Measurements from ENCODE around the gene APOB.

Gene APOB

DNA sequence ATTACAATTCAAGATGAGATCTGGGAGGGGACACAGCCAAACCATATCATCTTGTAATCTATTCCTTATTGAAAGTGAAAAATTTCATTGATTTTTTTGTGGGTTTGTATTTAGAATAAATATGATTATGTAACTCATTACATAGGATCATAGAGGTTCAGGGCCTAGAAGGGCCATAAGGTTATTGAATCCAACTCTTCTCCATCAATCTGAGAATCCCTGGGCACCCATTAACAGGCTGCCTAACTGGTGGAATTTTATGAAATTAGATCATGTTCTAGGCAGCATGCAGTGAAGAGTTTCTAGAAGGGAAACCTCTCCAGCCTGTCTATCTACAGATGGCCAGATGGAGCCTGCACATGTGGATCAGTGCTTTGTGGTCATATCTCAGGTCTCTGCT lies 6.3 kb upstream of the APOB start:
- DNase-seq (ENCODE audit: low read depth in 1 of 2, low spot score in 1 of 2): no peak

DNA sequence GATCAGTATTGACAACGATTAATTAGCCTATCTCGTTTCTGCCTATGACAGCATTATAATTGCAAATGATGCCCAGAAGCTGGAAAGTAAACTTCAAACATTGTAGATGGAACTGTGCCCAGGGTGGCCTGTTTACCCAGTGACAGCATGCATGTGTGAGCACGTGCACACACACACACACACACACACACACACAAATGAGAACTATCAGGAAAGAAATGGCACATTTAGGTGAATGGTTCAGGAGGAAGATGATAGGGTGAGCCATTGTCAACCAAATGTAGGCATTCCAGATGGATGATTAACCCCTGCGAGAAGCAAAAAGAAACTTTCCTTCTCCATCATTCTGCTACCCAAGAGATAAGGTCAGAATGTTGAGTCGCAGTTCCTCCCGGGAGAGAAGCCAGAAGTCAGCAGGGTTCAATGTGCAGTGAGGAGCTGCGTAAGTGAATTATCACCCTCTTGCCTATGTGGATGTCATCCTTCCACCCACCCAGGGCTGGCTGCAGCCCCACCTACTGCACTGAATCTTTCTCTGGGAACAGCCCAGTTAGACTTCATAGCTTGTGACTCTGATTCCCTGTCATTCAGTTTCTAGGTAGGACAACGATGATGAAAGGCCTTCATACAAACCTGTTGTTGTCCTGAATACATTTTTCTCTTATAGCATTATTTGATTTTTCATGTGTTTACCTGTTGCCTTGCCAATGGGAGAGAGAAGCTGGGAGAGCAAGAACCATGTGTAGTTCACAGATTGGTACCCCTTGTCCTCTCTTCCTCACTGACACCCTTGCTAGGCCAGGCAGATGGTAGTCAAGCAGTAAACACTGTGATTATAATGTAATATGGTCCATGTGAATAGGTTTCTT lies 3.5 kb upstream of the APOB start:
- DNase-seq (ENCODE audit: low read depth in 1 of 2, low spot score in 1 of 2): no peak

DNA sequence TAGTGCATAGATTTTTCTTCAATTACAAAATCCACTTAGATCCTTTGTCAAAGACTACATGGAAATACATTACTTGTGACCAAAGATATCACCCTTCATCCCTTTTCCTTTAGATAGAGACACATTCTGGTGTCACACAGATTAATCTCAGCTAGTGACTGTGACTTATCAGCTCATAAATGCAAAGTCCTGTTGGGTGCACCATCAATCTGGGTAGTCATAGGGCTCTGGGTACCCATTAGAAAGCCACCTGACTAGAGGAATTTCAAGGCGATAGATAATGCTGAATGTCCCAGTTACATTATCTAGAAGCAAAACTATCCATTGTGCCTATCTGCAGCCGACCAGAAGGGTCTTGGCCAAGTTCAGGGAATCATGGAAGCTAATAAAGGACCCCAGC lies 2.6 kb upstream of the APOB start:
- DNase-seq (ENCODE audit: low read depth in 1 of 2, low spot score in 1 of 2): no peak

DNA sequence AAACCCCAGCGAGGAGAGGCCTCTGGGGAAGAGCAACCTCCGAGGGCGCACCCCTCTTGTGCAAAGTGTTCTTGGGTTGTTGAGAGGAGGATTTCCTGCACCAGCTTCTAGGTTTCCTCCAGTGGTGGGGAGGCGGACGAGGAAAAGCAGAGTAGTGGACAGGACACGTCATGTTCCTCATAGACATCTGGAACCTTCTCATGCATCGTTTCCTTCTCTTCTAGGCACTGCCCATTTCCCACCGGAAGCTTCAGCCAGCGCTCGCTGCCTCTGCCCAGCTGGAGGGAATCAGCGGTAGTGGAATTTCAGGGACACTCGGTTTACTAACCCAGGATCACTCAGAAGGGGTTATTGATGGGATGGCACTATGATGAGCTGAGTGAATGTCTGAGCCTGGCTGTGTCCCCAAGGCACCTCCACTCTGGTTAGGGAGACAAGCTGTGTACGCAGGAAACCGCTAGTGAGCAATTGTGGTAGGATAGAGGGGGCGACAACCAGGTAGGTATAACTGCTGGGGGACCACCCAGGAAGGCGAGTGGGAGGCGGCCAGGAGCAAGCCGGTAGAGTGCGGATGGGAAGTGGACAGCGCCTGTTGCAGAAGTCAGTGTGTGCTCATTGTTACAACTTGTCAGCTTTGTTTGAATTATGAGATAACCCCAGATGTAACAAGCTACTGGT lies 960 bp upstream of the APOB start:
- no peak for DNase-seq (ENCODE audit: low read depth in 1 of 2, low spot score in 1 of 2)

DNA sequence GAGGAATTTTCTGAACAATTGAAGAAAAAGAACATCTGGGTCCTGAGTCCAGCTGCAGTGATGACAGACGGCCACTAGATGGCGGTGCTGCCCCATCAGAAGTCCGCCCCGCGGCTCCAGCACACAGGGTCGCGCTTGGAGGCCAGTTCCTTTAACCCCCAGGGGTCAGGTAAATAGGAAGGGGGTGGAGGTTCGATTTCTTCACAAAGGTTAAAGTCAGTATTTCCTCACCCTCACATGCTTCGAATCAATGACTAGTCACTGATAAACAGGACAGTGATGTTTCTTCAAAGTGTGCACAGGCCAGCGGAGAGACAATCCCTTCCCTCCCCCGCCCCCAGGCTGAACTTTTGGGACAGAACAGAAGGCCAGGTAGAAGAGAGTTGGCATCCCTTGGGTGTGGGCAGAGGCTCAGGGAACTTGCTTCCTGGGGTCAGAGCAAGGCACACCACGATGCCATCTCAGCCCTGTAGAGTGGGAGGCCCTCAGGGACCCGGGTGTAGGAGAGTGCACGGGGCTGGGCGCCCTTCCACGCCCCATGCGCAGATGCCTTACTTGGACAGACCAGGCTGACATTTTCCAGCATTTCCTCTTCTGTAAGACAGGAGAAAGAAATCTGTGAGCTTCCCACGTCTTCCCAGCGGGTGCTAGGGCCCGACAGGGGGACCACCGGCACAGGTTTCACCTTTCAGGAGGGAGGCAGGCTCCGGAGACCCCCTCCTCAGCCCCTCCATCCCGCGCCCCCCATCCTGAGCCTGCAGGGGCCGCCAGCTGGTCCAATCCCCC lies 722 bp downstream of the APOB start:
- peak; percentile 18 to 45 for DNase-seq (ENCODE audit: low read depth in 1 of 2, low spot score in 1 of 2)

DNA sequence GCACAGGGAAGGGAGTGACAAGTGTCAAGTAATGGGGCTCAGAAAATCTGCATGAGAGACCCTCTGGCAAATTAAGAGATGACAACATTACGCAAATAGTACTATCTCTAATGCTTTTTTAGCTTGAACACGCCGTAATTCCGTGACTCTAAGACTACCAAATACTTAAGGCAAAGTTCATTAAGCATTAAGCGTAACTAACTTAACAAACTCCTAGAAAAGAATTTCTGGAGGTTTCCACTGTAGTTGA lies 1.2 kb downstream of the APOB start:
- no peak for DNase-seq (ENCODE audit: low read depth in 1 of 2, low spot score in 1 of 2)

DNA sequence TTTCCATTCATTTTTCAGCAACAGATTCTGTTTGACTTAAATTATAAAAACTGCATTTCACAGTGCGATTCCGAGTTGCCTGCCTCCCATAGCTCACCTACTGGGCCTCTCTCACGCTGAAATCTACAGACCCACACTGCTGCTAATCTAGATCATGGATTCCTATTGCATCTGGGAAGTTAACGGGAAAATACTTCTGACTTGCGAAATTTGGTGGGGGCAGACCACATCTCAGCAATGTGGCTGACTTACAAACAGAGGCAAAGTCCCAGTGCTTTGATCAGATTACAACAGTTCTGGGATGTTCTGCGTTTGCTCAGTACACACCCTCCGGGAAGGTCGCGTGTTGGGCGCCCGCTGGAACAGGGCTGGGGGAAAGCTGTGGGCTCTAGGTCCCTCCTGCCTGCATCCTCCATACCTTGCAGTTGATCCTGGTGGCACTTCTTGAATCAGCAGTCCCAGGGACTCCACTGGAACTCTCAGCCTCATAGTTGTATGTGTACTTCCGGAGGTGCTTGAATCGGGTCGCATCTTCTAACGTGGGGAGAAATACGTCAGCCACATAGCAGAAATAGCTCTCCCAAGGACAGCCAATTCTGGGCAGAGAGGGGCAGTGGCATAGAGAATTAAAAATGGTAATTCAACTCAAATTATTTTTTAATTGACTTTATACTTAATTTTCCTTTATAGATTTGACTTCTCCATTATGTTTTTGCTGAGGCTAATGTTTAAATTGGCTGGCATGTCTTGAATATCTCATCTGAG lies 1.7 kb downstream of the APOB start:
- no peak for DNase-seq (ENCODE audit: low read depth in 1 of 2, low spot score in 1 of 2)

DNA sequence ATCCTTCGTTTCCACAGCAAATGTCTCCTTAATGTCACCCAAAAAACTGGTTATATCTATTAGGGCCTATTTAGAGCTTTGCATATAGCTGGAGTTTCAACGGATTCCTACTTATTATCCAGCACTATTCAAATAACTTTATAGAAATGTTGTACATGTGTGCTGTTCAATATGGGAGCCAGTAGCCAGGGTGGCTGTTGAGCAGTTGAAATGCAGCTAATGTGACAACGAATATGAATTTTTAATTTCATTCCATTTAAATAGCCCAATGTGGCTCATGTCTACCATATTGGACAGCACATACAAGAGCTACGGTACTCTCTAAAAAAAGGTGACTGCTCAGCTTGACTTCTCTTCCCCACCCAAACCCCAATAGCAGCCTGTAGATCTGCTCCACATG lies 2.4 kb downstream of the APOB start:
- no peak for DNase-seq (ENCODE audit: low read depth in 1 of 2, low spot score in 1 of 2)

DNA sequence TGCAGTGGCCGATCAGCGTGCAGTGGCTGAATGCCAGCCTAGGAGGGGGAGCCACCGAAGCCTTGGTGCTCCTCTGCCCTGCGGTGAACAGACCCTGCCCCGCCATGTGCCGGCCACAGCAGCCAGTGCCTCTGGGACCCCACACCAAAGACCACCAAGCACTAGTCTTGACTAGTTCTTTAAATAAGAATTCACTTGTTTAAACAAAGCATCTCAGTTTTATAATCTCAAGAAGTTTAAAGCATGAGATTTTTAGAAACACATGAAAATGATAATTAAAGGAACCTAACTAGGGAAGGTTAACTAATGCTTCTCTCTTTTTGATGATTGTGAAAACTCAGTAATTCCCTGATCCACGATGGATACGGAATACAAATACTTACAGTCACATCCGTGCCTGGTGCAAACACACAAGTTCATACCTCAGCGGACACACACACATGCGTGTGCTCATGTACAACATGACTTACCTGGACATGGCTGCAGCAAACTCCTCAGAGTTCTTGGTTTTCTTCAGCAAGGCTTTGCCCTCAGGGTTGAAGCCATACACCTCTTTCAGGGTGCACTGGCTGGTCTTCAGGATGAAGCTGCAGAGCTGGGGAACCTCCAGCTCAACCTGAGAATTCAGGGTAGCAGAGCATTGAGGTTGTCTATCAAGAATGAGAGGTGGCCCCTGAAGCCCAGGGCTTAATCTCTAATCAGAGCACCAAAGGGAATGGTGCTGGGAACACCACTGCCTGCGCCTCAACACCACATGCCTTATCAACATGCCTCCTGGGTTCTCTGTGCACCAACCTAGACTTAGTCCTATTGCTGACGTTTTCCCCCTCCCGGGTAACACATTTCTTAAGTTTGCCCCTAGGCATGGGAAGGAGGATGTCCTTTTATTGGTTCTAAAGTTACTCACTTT lies 3.1 kb downstream of the APOB start:
- no peak for DNase-seq (ENCODE audit: low read depth in 1 of 2, low spot score in 1 of 2)

DNA sequence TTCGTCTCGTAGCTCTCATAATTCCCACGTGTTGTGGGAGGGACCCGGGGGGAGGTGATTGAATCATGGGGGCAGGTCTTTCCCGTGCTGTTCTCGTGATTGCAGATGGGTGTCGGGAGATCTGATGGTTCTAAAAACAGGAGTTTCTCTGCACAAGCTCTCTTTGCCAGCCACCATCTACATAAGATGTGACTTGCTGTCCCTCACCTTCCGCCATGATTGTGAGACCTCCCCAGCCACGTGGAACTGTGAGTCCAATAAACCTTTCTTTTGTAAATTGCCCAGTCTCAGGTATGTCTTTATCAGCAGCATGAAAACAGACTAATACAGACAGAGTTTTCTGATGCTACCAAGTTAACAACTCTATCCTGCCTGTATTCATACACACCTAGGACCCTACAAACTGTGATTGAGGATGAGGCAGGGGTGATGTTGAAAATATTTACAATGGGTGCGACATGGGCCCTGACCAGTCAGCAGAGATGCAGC lies 3.9 kb downstream of the APOB start:
- DNase-seq (ENCODE audit: low read depth in 1 of 2, low spot score in 1 of 2): no peak

DNA sequence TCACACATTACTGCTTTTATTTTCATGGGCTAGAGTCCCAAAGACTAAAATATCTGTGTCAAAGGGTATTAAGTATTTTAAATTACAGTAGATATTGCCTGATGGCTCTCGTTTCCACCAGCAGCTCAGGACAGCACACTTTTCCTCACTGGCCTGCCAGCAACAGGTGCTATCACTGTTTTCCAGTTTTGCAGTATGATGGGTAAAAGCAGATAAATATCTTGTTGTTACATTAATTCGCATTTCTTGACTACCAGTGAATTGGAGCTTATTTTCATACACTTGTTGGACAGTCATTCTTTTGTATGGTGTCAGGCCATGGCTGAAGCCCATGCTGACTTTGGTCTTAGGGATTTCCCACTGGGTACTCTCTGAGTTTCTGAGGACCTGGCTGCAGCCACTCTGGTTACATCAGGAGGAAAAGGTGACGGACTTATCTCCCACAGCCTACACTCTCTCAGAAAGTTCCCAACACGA lies 4.8 kb downstream of the APOB start:
- no peak for DNase-seq (ENCODE audit: low read depth in 1 of 2, low spot score in 1 of 2)

DNA sequence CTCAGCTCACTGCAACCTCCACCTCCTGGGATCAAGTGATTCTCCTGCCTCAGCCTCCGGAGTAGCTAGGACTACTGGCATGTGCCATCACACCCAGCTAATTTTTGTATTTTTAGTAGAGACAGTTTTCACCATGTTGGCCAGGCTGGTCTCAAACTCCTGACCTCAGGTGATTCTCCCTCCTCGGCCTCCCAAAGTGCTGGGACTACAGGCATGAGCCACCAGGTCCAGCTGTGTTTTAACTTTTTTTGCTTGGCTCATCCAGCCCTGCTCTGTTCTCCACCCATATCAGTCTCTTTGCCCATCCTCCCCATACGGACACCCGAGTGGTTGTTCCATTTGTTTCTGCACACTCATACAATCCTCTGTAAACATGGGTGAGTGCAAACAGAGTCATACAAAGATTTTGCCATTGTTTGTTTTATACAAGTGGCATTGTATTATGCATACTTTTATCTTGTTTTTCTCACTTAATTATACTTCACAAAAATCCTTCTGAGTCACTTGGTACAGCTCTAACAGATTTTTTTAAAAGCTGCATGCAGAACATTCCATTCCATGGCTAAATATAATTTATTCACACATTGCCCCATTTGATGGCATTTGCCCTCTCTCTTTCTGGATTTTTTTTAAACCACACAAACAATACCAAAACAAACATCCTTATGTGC lies 5.3 kb downstream of the APOB start:
- no peak for DNase-seq (ENCODE audit: low read depth in 1 of 2, low spot score in 1 of 2)

DNA sequence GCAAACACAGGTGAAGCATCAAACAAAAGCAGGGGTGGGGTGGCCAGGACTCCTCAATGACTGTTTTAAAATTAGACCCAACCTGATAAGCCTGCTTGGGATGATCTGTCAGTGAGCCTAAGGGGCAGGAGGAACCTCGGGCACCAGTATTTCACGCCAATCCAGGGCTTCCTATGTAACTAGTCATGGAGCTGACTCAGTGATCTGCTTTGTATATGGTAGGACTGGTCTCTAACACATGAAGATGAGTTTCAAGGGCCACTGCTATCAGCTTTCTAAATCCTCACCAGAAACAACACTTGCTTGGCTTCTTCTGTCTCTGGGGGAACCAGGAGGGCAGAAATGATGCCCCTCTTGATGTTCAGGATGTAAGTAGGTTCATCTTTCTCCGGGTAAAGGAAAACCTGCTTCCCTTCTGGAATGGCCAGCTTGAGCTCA lies 6.2 kb downstream of the APOB start:
- no peak for DNase-seq (ENCODE audit: low read depth in 1 of 2, low spot score in 1 of 2)

DNA sequence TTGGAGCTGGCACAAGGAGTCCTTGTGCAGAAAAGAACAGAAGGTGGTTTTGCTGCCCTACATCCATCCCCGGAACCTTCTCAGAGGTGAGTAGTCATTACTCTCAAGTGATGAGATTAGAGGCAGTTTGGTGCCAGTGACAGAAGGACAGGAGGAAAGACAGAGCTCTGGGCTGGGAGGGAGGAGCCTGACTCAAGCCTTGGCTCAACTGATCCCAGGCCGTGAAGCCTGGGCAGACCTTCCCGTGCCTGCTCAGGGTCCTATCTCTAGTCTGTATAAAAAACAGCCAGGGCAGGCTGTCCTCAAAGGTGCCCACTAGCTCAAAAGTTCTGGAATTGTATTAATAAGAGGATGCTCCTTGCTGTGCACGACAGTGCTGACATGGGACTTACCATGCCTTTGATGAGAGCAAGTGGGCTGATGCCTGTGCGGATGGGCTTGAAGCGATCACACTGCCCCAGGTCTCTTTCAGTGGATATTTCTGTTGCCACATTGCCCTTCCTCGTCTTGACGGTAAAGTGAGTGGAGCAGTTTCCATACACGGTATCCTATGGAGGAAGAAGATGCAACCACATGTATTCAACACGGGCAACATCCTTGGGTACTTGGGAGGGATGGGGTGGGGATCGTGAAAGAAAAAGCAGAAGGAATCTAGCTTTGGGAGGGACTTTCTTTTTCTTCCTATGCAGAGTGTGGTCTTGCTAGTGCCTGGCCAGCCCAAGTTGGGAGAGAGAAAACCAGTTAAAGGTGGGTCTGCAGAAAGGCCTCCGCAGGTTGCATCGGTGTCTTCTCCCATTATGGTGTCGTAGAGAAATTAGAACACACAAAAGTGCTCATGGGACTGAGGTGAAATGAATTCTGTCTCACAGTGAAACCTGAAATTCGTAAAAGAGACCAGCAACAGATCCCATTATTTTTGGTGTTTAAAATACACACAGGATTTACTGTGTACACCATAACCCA lies 6.9 kb downstream of the APOB start:
- DNase-seq (ENCODE audit: low read depth in 1 of 2, low spot score in 1 of 2): no peak

DNA sequence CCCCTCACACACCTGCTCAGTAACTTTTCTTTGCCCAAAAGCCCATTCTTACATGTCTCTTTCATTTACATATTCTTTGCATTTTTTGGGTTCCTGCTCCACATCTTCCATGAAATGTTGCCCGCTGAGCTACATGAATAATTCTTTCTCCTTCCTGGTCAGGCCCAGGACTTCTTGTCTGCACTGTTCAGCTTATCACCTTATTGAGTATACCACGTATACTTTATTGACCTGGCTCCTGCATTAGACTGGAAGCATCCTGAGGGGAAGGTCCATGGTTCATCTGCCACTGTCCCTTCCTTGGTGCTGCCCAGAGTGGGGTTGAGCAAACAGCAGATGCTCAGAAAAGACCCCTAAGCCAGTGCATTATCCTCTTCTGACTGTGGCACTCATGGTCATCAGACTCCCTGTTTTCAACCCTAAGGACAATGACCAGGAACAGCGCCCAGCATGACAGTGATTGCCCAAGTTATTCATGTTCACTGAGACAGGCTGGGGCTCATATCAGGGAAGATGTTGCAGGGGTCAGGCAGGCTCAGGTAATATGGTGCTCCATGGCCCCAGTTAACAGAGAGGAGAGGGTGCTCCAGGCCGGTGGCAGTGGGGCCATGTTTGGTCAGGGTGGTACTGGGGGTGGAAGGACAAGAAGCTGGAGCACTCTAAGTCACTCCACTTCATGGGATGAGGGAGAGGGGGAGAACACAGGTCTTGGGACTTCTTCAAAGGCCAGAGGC lies 7.7 kb downstream of the APOB start:
- DNase-seq (ENCODE audit: low read depth in 1 of 2, low spot score in 1 of 2): no peak

DNA sequence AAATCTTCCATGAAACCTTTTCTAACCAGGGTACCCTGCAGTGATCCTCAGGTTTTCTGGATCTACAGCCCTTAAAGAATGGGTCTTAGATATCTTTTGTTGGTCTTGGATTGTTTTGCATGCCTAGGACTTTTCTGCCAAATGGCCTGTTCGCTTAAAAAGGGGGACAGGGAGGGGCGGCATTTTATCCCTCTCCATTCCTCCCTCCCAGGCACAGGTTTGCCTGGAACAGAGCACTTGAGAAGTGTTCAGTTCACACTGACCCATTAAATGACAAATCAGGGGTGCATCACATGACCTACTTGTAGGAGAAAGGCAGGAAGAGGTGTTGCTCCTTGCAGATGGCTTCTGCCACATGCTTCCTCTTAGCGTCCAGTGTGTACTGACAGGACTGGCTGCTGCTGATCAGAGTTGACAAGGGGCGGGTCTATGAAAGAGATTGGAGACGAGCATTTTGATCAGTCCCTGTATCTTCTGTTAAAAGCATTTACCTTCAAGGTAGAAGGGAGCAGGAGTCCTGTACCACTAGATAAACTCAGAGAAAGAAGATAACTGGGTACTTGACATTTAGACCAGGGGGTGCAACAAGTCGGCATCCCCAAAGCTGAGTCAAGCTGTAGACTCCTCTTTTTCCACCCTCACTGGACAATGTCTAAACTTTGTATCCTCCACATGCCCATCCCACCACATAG lies 8.4 kb downstream of the APOB start:
- DNase-seq (ENCODE audit: low read depth in 1 of 2, low spot score in 1 of 2): no peak

DNA sequence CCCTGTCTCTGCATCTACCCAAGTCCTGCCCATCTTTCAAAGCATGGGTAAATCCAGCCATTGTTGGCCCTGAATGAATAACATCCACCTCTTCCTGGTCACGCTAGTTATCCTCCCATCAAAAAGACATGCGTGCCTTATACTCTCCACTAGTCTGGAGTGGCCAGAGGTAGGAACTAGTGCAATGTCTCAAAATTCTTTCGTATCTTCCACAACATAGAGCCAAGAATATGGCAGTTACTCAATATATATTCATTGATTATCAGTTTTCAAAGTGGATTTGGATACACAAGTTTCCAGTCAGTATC lies 8.9 kb downstream of the APOB start:
- DNase-seq (ENCODE audit: low read depth in 1 of 2, low spot score in 1 of 2): no peak

Data from stimulated activated CD4-positive, alpha-beta T cell treated with anti-CD3 and anti-CD28 coated beads, Interleukin-15, amount 100 ng/mL, for 1 hour (primary cell).